UCSD-AML1 (cell line): ENCODE measurements around the gene PRSS27.
"Not testable (repeated sequence)": the region's sequence is repeated elsewhere in the genome, so short reads cannot be mapped to it uniquely, and the experiment has no call there.

Source experiments
- DNase-seq: peaks from one replicate; lab custom pipeline; 2025; ENCODE audit not compliant: unreplicated experiment; lab: John Stamatoyannopoulos, UW

The PRSS27 gene

DNA sequence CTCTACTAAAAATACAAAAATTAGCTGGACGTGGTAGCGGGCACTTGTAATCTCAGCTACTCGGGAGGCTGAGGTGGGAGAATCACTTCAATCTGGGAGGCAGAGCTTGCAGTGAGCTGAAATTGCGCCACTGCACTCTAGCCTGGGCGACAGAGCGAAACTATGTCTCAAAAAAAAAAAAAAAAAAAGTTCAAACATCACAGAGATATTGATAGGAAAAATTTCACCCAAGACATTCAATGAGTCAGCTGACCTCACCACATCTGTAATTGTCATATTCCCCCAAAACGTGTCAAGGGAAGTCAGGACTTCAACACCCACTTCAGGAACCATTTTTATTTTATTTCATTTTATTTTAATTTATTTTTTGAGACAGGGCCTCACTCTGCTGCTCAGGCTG is 8.0 kb upstream of the PRSS27 start:
- DNase-seq = no peak

DNA sequence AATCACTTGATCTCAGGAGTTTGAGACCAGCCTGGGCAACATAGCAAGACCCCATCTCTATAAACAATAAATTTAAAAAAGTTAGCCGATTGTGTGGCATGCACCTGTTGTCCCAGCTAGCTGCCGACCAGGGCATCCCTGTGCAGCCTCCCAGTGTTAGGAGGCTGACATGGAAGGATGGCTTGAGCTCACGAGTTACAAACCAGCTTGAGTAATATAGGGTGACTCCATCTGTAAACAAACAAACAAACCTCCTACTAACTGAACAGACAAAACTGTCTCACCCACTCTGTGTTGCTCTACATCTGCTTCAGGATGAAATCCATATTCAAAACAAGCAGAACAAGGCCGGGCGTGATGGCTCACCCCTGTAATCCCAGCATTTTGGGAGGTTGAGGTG is 6.9 kb upstream of the PRSS27 start:
- no peak for DNase-seq

DNA sequence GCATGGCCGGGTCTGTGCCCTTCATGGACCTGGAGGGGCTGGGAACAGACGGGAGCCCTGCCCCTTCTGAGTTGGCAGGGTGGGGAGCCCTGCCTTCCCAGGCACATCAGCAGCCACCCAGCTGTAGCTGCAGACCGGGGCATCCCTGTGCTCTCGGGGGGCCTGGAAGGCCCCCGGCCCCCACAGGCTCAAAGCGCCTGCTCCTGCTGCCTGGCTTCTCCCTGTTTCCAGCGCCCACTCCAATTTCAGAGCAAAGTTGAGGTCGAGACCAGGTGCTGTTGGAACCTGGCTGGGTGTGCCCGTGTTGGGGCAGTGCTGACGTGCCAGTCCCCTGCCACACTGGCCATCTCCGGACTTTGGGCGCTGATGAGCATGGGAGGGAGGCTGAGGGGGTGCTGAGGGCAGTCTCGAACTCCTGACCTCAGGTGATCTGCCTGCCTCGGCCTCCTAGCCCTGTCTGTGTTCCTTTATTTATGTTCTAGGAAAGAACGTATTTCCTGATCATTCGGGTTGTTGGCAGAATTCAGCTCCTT is 4.9 kb upstream of the PRSS27 start:
- no peak for DNase-seq

DNA sequence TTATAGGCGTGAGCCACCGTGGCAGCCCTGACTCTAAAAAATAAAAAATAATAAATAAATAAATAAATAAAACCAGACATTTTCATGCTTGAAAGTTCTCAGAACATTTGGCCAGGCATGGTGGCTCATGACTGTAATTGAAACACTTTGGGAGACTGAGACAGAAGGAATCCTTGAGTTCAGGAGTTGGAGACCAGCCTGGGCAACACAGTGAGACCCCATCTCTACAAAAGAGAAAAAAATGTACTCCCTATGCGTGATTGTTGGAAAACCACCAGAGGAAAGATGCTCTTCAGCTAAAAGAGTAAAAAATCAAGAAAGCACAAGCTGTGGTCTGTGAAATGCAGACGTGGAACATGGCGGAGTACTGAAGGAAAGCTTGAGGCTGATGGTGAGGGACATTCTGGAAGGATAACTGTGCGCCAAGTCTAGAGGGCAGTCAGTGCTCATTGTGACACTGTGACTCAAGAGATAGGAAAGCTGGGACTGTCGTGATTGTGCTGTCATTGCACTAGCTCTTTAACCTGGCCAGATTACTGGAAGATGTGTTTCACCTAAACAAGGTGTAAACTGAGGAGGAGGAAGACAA is 4.2 kb upstream of the PRSS27 start:
- no peak for DNase-seq

DNA sequence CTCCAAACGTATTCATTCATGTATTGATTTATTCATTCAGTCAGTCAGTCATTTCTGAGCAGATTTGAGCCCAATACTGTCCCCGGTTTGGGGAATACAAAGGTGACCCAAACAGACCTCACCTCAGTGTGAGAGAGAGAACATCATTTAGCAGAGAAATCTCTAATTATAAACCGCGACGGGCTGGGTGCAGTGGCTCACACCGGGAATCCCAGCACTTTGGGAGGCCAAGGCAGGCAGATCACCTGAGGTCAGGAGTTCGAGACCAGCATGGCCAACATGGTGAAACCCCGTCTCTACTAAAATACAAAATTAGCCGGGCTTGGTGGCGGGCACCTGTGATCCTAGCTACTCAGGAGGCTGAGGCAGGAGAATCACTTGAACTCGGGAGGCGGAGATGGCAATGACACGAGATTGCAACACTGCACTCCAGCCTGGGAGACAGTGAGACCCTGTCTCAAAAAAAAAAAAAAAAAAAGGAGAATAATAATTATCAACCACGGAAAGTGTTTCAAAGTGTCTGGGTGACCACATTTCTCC is 1.7 kb upstream of the PRSS27 start:
- not testable (repeated sequence) for DNase-seq

DNA sequence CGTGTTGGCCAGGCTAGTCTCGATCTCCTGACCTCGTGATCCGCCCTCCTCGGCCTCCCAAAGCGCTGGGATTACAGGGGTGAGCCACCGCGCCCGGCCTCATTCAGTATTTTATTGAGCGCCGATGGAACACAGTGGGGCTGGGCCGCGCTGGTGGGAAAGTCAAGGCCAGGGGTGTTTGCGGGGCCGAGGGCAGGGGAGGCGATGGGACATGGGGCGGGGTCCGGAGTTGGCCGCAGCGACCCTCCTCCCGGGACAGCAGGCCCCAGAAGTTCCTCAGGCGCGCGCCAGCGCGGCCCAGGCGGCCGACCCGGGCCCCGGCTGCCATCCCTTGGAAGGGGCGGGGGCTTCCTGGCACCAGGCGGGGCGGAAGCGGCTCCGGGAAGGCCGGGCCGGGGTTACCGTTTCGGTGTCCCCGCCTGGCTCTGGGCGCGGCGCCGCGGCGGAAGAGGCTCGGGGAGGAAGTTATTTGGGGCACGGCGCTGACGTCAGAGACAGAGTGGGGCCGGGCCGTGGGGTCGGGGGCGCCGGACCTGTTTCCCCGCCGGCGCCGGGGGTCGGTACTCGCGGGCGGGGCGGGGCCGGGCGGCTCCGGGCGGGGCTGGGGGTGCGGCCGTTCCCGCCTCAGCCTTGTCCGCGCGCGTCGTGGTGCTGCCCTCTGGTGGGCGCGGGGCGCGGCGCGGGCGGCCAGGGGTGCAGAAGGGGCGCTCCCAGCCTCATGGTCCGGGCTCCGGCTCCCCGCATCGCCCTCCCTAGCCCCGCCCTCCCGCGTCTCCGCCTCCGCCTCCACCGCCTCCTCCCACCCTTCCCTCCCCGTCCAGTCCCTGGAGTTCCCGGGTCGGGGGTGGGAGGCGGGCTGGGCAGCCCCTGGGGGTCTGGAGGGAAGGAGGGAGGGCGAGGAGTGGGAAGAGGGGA is 952 bp upstream of the PRSS27 start:
- DNase-seq = peak; percentile 92

DNA sequence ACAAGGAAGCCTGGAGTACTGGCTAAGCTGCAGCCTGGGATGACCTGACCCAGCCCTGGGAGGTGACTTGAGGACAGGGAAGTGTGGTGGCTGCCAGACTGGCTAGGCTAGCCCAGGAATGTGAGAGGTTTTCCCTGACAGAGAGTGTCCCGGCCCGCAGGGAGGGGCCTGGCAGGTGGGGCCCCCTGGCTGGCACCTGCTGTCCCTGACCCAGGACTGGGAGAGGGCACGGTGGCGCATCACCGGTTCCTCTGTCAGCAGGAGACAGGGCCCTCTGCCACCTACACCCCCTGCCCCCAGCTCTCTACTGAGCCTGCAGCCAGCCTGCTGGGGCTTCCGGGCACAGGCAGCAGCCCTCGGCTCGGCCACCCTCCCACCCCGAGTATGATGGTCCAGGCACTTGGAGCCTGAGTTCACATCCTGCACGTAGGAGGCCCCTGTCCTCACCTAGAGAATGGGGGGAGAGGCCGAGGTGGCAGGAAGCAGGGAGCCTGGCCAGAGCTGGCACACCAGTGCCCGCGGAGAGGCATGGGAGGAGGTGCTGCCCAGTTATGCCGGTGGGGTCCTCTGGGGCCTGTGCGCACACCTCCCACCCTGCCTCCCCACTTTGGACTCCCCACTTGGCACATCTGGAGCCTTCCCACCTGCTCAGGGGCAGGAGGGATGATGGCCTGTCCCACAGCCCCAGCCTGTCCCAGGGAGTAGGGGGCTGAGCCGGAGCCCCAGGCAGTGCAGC is 528 bp downstream of the PRSS27 start:
- no peak for DNase-seq

DNA sequence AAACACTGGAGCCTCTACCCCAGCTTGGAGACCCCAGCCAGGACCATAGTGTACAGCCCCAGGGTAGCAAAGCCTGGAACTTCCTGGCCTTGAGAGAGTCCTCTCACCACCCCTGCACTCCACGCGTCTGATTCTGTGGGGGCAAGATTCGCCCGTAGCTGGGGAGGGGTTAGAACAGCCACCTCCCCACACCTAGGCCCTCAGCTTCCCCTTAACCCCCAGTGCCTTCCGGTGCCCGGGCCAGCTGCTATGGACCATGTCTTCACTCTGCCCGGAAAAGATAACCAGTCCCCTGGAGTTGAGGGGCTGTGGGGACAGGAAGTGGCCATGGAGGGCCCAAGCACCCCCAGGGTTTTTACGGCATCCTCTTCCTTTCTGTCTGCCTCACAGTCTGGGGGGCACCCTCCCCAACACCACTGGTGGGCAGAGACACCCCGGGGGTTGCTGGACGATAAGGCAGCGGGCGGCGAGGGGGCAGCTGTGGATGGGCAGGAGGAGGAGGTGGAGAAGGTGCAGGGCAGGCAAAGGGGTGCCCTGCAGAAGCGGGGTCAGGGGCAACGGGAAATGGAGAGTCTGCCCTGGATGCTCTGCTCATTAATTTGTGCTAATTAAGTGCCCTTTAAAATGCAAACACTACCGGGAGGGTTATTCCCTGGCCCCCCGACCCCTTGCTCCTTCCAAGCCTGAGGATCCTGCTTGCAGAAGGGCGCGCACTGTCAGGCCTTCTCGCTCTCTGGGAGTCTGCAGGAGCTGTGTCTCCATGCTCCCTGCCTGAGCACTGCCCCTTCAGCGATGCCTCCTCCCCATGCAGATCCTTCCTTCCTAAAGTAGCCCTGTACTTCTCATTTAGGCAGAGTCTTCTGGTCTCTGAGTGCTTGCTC is 2.4 kb downstream of the PRSS27 start:
- peak; percentile 40 for DNase-seq

DNA sequence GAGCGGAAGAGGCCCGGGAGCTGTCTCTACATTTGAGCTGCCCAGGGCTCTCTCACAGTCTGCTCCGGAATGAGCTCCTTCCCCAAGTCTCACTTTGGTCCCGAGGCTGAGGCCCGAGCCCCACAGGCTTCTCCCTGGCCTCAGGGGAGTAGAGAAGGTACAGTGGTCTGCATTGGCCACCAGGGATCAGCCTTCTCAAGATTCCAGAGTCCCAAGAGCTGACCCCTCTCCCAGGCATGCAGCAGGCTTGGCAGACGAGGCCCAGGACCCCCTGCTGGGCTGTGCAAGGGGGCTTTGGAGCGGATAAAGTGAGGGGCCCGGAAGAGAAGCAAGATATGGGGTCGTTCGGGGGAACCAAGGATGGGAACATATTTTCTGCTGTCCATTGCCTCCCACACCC is 3.1 kb downstream of the PRSS27 start:
- no peak for DNase-seq

DNA sequence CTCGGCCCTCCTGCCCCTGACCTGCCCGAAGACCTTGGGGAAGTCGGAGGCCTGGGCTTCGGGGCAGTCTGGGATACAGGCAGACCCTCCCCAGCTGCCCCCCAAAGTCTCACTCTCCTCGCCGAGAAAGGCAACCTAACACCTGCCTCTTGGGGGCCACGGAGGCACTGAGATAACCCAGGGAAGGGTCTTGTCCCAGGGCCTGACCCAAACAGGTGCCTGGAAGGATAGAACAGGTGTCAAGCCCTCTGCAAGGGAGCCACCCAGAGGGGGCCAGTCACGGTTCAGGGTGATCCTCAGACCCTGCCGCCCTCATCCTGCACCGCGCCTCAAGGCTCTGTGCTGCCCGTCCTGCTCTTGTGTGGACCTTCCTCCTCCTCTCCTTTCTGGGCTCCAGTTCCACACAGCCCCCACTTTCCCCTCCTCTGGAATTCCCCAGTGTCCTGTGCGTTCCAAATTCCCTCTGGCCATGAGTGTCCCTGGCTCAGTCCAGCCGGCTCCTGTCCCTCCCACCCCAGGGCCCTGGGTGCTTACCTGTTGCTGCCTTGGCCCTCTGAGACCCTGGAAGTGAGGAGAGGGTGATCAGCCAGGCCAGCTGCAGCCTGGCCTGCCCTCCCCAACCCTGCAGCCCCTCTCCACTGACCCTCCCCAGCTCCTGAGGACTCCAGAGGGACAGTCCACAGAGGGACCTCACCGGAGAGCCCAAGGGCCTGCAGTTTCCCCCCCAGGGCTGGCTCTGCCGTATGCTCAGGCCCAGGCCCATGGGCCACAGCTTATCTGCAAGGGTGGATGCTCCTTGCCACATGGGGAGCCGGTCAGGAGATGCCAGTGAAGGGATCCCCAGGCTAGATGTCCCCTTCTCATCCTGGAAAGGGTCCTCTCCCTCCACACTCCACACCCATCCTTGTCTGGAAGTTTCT is 3.8 kb downstream of the PRSS27 start:
- no peak for DNase-seq

DNA sequence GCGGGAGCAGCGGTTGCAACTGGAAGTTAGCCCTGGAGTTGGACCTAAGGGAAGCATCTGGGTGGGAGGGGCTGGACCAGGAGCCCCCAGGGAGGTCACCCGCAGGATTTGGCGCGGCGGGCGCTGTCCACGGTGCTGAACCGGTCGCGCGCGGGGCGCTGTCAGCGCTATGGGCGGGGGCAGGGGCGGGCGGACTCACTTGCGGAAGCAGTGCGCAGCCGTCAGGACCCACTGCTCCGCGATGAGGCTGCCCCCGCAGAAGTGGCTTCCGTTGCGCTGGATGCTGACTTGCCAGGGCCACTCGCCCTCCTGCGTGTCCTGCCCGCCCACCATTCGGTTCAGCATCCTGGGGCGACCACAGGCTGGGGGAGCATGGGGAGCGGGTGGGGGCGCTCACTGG is 4.5 kb downstream of the PRSS27 start:
- DNase-seq = peak; percentile 86

DNA sequence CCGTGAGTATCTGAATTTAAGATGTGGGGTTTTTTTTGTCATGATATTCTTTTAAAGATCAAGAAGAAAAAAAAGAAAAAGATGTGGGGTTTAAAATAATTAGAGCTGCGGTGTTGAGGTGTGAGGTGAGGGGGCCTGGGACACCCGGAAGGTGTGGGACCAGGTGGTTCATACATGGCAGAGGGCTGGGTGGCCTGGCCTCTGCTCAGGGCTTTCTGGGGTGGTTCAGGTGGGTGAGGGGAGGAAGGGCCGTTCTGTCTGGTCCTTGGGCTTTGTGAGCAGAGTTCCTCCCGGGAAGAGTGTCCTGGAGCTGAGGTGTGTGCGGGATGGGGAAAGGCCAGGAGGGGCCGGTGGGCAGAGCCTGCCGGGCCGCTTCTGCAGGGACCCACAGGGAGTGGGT is 5.0 kb downstream of the PRSS27 start:
- no peak for DNase-seq

DNA sequence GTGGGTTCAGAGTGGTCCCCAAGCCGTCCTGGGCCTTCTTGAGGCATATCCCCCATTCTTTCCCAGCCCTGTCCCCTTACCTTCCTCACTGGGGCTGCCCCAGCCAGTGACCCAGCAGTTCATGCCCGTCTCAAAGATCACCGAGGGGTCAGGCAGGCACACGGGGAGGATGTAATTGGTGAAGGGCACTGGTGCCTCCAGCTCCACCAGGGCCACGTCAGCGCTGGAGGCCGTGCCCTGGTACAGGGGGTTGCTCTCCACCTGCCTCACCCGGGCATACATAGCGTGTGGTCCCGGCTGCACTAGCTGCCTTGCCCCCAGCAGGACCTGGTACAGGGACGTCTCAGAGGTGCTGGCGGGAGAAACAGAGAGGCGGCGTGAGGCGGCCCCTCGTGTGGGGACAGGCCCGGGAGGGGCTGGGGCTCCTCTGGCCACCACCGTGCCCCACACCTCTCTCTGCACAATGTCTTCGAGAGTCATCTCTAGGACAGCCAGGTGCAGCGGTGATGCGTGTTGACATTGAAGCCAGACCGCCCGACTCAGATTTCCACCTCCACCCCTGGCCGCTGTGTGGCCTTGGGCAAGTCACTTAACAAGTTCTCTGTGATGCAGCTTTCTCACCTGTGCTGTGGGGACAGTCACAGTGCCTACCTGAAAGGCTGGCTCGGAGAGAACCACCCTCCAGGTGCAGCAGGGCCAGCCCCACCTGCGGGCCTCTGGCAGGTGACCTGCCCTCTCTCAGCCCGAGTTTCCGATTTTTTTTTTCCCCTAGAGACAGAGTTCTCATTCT is 5.8 kb downstream of the PRSS27 start:
- no peak for DNase-seq

DNA sequence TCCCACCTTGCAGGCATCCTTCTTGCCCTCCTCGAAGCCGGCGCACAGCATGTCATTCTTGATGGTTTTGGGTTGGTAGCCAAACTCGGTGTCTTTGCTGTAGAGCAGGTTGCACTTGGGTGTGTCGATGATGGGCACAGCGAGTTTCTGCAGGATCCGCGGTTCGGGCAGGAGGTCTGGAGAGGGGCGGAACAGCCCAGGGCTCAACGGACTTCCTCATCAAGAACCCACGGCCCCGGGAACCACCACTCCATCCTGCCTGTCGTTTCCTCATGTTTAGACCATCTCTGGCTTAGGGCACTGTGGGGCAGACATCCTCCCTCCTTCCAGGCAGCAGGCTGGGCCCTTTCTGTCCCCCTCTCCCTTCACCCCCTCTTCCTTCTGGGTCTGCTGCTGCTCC is 6.5 kb downstream of the PRSS27 start:
- peak; percentile 52 for DNase-seq

DNA sequence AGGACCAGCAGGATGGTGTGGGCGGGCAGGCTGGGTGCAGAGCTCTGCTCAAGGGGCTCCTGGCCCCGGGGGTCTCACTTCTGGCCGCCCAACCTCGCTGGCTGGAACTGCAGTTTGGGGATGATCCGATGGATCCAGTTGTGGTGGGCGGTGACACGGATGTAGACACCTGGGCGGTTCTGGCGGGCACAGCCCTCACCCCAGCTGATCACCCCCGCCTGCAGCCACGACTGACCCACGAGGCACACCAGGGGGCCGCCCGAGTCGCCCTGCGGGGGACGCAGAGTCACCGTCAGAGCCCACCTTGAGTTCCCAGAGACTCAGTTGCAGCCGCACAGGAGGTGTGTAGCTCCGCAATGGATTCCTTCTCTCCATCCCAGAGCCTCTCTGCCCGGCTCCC is 7.5 kb downstream of the PRSS27 start:
- no peak for DNase-seq

DNA sequence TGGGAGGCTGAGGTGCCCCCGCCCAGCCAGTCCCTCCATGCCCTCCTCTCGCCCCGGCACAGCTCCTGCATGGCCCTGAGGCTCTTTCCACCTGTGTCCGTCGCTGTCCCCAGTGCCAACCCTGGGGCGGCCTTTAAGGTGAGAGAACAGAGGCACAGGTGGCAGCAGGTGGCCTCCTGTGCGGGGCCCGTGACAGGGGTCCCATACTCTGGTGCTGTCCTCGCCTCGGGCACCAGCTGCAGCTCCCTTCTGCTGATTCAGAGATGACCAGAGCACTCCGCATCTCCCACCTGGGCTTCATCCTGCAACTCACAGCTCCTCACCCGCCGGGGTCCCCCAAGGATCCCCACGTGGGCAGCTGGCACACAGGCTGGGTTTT is 8.0 kb downstream of the PRSS27 start:
- DNase-seq = no peak

DNA sequence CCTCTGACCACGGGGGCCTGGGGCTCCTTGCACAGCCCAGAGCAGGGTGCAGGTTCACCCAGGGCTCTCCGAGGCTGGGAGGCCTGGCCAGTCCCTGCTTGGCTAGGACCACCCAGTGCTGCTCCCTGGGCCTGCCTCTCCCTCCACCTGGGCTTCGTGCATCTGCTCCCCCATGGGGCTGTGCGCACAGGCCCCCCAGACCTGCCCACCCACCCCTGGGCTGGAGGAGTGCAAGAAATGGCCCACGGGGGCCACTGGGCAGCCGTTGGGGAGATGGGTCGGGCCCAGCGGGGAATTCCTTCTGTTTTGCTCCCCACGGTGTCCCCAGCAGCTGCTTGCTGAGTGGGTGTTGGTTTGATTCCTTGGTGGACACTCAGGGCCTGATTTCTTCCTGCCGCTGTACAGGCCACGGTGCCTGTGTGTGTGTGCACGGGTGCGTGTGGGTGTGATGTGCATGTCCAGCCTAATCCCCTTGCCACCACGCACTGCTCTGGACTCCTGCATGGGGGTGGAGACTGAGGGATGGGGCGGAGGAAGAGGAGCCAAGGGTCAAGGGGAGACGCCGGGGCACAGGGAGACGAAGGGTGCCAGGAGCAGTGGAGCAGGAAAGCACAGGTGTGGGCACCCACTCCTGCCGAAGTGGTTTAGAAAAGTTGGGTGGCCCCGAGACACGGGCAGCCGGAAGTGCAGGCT is 8.5 kb downstream of the PRSS27 start:
- no peak for DNase-seq

DNA sequence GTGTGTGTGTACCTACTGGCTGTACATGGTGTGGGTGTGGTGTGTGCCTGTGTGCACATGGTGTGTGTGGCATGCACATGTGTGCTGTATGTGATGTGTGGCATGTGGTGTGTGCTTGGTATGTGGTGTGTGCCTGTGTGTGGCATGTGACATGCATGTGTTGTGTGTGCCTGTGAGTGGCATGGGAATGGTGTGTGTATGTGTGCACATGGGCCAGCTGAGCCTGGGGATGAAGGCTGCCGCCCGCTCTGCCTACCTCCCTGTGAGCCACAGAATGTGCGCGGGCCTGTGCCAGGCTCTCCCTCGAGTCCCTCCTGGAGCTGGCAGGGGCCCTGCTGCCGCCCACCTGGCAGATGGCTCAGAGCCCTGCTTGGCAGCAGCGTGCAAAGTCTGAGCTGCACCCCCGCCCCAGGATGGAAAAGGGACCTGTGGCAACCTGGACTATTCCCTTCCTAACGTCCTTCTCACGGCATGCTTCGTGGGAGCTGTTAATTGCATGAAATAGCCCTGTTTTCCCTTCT is 9.3 kb downstream of the PRSS27 start:
- DNase-seq = no peak
